ENCODE data around the gene GAREM1.

- TF ChIP-seq CTCF (conservative IDR thresholded peaks at IDR 0.05; ENCODE audit: low read depth, low read length) (no peak), EZH2 (IDR thresholded peaks at IDR 0.05; ENCODE audit: low read length, unreplicated experiment) (no peak)
These were observed 175.1 kb downstream of the GAREM1 start for GRCh38 chr18:32295604-32296003.
